Amygdala (tissue), 56 donors: ENCODE results near the gene RAB35.
A peak's percentile ranks its signal among the peaks of the same experiment; 100 is the strongest.

ENCODE experiments used
- DNase-seq, 56 donors: peaks; one replicate each; lab custom pipeline; 2025; lab: John Stamatoyannopoulos, UW

RAB35 gene

DNA sequence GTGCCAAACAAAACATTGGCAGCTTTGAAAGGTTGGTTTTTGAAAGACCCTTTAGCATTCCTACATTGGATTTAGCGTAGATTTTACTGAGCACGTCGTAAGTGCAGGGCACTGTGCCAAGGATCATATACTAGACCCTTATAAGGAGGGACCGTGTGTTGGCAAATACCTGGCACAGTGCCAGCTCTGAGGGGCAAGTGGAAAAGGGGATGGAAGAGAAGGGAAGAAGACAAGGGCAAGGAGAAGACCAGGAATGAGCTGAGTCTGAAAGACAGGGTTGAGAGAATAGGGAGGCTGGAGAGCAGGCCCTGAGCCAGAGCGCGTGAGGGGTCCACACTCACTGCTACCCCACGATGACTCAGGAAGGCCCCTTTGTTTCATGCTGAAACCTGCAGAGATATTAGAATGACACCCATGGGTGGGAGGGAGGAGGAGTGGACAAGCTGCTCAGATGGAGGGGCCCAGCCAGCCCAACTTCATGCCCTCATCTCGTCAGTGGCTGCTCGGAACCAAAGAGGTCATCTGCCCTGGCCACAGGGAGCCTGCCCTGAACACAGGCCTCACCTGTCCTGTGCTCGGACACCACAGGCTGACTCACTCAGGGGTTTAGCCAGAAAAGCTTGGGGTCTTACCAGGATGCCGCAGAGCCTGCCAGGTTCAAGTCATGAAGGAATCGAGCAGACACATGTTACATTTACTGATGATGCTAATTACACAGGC, 25.0 kb downstream of the RAB35 start:
- peak in 1 of 56 donors; percentile 70 for DNase-seq

DNA sequence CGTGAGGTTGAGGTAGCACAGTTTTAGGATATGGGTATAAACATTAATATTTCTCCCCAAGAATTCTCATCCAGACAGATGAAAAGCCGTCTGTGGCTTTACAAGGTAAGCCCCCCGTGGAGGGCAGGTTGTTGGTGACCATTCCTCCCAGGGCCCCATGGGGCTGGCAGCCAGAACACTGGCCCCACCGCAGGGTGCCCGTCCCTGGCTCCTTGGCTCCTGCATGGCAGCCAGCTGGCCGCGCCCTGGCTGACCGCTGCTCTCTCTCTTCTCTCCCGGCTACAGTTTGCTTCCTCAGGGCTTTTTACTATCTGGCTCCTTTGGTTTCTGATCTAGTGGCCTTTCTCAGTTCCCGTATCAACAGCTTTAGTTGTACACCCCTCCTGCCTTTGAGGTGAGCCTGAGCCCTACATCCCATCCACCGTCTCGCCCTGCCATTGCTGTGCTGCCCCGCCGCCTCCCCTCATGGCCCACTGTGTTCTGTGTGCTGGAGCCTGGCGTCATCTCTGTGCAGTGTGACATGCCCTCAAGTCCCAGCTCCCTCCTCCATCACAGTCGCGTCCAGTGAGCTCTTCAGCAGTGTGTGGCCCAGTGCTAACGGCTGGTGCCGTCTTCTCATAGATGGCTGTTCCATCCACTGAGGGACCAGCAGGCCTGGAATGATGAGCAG, 25.8 kb downstream of the RAB35 start:
- no peak for DNase-seq

DNA sequence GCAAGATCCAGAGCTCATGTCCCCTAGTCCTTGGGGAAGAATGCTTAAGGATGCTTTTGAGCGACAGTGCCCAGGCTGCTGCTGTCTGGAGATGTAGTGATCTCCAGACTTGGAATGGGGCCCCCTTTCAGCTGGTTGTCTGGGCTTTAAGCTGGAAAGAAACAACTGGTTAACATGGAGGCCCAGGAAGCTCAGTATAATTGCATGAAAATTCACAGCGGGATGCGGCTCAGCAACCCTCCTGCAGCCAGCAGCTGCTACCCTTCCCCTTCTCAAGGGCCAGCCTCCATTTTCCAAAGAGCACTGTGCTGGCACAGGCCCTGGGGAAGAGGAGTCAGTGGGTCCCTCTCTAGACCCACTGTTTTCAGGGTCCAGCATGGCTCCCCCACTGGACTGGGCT, 26.3 kb downstream of the RAB35 start:
- no peak for DNase-seq

DNA sequence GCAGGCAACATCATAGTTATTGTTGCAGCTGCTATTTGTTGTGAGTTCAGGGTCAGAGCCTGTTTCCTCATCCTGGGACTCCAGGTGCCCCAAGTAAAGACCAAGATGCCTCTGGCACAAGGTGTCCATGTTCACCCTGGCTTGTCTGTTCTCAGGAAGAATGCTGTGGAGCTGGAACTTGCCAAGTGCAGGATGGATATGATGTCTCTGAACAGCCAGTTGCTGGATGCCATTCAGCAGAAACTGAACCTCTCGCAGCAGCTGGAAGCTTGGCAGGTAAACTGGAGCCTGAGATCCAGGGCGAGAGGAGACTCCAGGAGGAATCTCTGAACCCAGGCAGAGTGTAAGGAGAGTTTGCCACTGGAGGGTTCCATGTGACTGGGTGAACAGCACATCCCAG, 26.8 kb downstream of the RAB35 start:
- DNase-seq: no peak

GRCh38 chr12:120089105-120089504, 27.4 kb downstream of the RAB35 start:
- DNase-seq: no peak

DNA sequence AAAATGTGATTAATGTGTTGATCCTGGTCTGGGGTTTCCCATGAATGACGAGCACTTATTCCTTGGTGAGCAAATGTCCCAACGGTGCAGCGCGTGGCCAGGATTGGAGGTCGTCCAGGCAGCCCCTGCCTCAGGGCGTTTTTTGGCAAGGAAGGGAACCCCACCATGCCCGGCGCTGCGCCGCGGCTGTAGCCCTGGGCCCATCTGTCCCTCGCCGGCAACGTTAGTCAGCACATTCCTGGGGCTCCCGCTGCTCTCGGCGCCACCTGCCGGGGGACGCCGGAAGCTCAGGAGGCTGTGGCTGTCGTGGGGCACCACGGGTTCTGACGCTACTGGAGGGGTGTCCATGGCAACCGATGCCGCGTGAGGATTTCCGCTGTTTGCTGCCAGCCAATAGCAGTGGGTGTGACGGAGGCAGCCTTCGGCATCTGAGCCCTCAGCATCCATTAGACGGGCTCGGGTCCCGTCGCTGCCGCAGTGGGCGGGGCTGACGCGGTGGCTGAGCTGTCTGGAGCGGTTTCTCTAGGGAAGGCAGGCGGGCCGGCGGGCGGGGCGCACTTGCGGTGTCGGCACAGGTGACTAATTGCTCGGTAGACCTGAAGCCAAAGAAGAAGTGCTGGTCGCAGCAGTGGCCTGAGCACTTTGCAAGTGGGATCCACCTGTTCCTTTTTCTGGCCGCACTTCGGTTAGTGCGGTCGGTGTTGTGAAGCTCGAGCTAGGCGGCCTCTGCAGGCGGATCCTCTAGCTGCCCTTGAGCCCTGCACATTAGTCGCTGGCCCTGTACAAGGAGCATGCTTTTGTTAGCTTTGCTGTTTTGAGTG, 29.5 kb downstream of the RAB35 start:
- peak; percentile 70 to 100 (median 99) for DNase-seq

GRCh38 chr12:120085920-120086645, 30.5 kb downstream of the RAB35 start:
- DNase-seq: no peak

GRCh38 chr12:120081641-120082040, 34.9 kb downstream of the RAB35 start:
- no peak for DNase-seq

DNA sequence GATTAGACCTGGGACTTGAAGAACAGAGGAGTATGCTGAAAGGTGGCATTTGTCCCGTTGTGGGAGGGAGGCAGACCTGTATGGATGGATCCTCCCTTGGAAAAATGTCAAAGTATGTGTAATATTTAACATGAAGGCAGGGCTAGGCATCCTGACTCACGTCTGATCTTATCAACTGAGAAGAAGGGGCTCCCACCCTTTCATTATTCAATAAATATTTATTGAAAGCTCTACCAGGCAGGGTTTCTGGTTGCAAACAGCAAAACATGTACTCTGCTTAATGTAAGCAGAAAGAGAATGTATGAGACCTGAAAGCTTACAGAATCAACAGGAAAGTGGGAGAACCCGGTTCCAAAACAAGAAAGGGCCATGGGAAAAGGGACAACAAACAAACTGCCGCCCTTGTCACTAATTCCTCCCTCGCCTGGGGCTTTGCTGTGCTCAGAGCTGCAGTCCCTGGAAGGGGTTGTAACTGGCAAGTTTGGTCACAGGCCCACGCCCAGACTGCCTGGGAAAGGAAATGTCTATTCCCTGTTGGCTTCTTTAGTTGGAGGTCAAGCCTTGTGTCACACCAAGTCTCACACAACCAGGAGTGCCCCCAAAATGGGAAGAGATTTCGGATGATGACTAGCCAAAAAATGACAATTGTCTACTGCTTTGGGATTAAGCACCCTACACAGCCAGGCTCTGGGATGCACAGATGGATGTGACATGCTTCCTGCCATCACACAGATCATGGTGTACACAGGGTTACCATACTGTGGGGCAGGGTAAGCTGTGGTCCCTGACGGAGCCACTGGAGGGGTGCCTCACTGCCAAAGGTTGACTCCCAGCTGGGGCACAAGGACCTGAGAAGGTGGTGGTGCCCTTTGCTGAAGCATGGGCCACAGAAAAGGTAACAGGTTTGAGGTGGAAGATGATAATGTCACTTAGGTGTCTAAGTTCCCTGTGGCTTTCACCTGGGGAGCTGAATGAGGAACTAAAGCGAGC, 36.8 kb downstream of the RAB35 start:
- no peak for DNase-seq

DNA sequence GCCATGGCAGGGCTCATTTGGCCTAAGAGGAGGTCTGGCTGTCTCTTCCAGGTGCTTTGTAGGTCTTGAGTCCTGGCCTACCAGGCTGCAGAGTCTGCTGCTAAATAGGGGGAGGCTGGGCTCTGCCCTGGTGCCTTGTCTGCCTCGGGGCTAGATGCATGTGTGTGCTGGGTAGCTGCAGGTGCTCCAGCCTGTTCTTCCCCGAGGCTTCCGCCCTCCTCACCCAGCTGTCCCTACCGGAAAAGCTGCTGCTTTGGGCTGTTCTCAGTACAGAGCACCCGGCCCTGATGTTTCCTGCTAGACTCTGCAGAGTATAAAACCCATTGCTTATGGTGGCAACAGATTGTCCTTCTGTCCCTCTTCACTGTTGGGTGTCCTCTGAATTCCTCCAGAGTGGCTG, 37.7 kb downstream of the RAB35 start:
- DNase-seq: no peak

- DNase-seq: no peak
These were observed 39.3 kb downstream of the RAB35 start for GRCh38 chr12:120077260-120077659.

DNA sequence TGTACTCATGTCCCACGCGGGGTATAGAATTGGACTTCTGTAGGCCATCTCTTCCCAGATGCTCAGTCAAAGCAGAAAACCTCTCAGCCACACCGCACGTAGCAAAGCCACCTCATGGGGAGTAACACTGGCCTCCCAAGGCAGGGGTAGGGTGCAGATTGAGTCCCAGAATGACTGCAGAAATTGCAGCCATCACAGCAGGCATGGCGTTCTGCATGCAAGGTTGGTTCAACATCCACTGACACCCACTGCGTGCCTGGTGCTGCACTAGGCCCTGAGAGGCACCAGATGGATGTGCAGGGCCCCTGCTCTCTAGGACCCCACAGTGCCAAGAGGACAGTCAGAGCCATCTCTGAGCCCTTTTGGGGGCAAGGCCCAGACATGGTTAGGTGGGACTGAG, 39.9 kb downstream of the RAB35 start:
- no peak for DNase-seq

DNA sequence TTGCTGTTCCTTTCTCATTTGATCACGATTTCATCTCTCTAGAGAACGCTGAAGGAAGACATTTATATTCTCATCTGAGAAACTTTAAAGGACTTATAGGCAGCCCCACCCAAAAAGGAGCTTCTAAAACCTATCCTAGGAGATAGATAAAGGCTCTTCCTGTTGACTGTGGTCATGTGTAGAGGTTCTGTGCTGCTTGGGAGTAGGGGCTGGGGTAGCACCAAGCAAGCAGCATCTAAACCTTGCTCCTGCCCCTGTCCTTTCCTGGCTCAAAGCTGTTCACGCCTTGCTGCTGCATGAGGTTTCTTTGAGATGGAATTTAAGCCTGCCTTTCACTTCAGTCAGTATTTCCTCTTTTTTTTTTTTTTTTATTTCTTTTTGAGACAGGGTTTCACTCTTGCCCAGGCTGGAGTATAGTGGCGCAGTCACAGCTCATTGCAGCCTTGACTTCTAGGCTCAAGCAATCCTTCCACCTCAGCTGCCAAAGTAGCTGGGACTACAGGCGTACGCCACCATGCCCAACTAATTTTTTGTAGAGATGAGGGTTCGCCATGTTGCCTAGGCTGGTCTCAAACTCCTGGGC, 41.4 kb downstream of the RAB35 start:
- DNase-seq: no peak

DNA sequence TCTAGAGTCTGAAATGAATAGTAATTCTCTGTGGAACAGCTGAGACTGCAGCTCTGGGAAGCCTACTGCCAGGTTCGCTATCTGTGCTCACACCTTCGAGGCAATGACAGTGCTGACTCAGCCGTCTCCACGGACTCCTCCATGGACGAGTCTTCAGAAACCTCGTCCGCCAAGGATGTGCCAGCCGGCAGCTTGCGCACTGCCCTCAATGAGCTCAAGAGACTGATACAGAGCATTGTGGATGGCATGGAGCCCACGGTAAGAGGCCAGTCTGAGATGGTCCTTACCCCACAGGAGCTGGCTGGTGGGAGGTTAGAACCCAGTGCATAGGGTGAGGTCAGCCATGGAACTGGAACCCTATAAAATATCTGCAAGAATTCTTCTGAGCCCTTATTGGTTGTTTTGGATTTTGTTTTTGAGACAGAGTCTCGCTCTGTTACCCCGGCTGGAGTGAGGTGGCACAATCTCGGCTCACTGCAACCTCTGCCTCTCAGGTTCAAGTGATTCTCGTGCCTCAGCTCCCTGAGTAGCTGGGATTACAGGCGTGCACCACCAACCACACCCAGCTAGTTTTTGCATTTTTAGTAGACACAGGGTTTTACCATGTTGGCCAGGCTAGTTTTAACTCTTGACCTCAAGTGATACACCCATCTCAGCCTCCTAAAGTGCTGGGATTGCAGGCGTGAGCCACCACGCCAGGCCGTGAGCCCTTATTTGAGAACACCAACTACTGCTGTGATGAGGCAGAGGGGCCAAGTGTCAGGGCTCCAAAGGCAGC, 43.9 kb downstream of the RAB35 start:
- DNase-seq: no peak

- DNase-seq: no peak
These were observed 45.0 kb downstream of the RAB35 start for GRCh38 chr12:120071493-120072020.

DNA sequence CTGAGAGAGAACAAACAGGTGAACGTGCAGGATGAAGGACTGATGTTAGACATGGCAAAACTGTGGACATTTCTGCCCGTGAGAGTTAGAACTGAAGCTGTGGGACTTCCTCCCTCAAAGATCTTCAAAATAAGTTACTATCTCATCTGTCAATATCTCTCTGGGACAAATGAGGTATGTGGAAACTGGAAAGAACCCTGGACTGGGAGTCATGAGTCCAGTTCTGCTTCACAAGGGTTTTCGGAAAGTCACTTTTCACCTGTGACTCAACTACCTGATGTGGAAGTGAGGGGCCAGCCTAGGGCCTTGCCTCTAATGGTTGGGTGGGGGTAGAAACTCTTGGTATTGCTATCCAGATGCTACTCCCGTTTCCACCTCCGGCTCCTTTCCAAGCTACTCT, 47.3 kb downstream of the RAB35 start:
- no peak for DNase-seq

DNA sequence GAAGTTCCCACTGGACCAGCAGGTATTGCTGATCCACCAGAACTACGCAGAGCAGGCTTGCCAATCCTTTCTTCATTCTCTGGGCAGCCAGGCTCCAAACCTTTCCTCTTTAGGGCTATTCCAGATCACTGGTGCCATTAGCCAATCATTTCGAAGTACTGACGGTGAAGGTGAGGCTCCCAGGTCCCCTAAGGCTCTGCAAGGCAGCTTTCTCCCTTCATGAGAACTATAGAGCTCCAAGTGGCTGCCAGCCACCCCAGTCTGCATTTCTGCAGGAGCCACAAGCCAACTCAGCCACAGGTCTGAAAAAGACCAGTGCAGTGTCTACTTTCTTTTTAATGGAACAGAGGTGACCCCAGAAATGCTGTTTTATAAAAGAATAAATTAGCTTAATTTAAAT, 48.7 kb downstream of the RAB35 start:
- no peak for DNase-seq
